H1 (cell line): ENCODE data around the gene APLN.

Experiments
- CBX5 ChIP-seq: fragments of 300-800, 300-1000 bp; sonication (generic); IDR thresholded peaks from 2 replicates; pipeline ENCODE4 v1.7.1; 2016; ENCODE audit warnings: antibody characterized with exemption, low read length, low read depth
- EGR1 ChIP-seq: IDR thresholded peaks from 2 replicates; pipeline ENCODE4 v1.6.1; 2011; ENCODE audit warnings: low read depth, low read length, borderline replicate concordance
- GABPA ChIP-seq: IDR thresholded peaks from 2 replicates; pipeline ENCODE4 v1.6.1; 2011; ENCODE audit warnings: mild to moderate bottlenecking, low read length, moderate library complexity, borderline replicate concordance; ENCODE audit not compliant: insufficient read depth
- HDAC2 ChIP-seq, 2 experiments: fragments of 300-600 bp in 1 of 2; sonication (generic) in 1 of 2; IDR thresholded peaks; 2 replicates each; pipeline ENCODE4 v1.6.1; 2011 to 2012; ENCODE audit warnings: low read depth in 2 of 2, low read length in 2 of 2, mild to moderate bottlenecking in 2 of 2, moderate library complexity in 2 of 2, borderline replicate concordance in 1 of 2, inconsistent platforms in 1 of 2
- KDM1A ChIP-seq: fragments of 200-600, 300-600 bp; sonication (generic); IDR thresholded peaks from 2 replicates; pipeline ENCODE4 v1.7.1; 2016; ENCODE audit warnings: mild to moderate bottlenecking, low read length, borderline replicate concordance
- POLR2AphosphoS5 ChIP-seq: IDR thresholded peaks from 2 replicates; pipeline ENCODE4 v1.6.1; 2011; ENCODE audit warnings: low read depth, low read length
- RNF2 ChIP-seq: fragments of 200-900, 300-1000 bp; sonication (generic); IDR thresholded peaks from 2 replicates; pipeline ENCODE4 v1.7.1; 2016; ENCODE audit warnings: borderline replicate concordance, low read depth, mild to moderate bottlenecking, antibody characterized with exemption, low read length; ENCODE audit not compliant: poor library complexity, severe bottlenecking; ENCODE audit errors: missing control alignments
- SIN3A ChIP-seq, 2 experiments: IDR thresholded peaks in 1 of 2; conservative IDR thresholded peaks in 1 of 2; 2 replicates each; pipeline ENCODE4 v1.6.1; 2011 to 2012; ENCODE audit warnings: low read length in 2 of 2, improper control_type of control experiment in 1 of 2, low read depth in 1 of 2, mild to moderate bottlenecking in 1 of 2
- ZNF274 ChIP-seq: IDR thresholded peaks from 2 replicates; pipeline ENCODE4 v1.7.0; 2012; ENCODE audit warnings: low read length, borderline replicate concordance; ENCODE audit errors: extremely low read depth
- TF ChIP-seq, protein P1 (sequence below), 3 experiments: IDR thresholded peaks; 1 replicate in 2 of 3; 2 replicates in 1 of 3; pipeline versions ENCODE4 v1.5.1 to v1.6.1; 2011; ENCODE audit warnings: low read length in 3 of 3, mild to moderate bottlenecking in 3 of 3, inconsistent platforms in 2 of 3, low read depth in 1 of 3, moderate library complexity in 1 of 3; ENCODE audit not compliant: insufficient read depth in 1 of 3; ENCODE audit errors: control extremely low read depth in 1 of 3
- TF ChIP-seq, protein P2 (sequence below): IDR thresholded peaks from 2 replicates; pipeline ENCODE4 v1.6.1; 2011; ENCODE audit warnings: low read depth, mild to moderate bottlenecking, low read length; ENCODE audit not compliant: insufficient read depth

GRCh38 chrX:129665916-129666644 is 11.3 kb upstream of the APLN start:
- TF ChIP-seq, protein P1, sequence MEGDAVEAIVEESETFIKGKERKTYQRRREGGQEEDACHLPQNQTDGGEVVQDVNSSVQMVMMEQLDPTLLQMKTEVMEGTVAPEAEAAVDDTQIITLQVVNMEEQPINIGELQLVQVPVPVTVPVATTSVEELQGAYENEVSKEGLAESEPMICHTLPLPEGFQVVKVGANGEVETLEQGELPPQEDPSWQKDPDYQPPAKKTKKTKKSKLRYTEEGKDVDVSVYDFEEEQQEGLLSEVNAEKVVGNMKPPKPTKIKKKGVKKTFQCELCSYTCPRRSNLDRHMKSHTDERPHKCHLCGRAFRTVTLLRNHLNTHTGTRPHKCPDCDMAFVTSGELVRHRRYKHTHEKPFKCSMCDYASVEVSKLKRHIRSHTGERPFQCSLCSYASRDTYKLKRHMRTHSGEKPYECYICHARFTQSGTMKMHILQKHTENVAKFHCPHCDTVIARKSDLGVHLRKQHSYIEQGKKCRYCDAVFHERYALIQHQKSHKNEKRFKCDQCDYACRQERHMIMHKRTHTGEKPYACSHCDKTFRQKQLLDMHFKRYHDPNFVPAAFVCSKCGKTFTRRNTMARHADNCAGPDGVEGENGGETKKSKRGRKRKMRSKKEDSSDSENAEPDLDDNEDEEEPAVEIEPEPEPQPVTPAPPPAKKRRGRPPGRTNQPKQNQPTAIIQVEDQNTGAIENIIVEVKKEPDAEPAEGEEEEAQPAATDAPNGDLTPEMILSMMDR (IDR thresholded peaks at IDR 0.05; ENCODE audit: control extremely low read depth in 1 of 3, insufficient read depth in 1 of 3, low read depth in 1 of 3, low read length in 3 of 3) = no peak
- no peak for TF ChIP-seq RNF2
- TF ChIP-seq KDM1A = no peak
- TF ChIP-seq ZNF274 = no peak
- TF ChIP-seq CBX5 = no peak
- TF ChIP-seq EGR1 = no peak
- no peak for TF ChIP-seq GABPA
- TF ChIP-seq POLR2AphosphoS5 = no peak
- no peak for TF ChIP-seq HDAC2 (IDR thresholded peaks at IDR 0.05; ENCODE audit: borderline replicate concordance in 1 of 2, low read depth in 2 of 2, low read length in 2 of 2)
- TF ChIP-seq SIN3A (conservative IDR thresholded peaks at IDR 0.05 in 1 of 2, IDR thresholded peaks at IDR 0.05 in 1 of 2; ENCODE audit: low read depth in 1 of 2, low read length in 2 of 2) = no peak
- TF ChIP-seq, protein P2, sequence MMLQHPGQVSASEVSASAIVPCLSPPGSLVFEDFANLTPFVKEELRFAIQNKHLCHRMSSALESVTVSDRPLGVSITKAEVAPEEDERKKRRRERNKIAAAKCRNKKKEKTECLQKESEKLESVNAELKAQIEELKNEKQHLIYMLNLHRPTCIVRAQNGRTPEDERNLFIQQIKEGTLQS = no peak
